ENCODE data around the gene TAPBPL.
"Not testable (repeated sequence)": the region's sequence is repeated elsewhere in the genome, so short reads cannot be mapped to it uniquely, and the experiment has no call there.

TAPBPL gene

DNA sequence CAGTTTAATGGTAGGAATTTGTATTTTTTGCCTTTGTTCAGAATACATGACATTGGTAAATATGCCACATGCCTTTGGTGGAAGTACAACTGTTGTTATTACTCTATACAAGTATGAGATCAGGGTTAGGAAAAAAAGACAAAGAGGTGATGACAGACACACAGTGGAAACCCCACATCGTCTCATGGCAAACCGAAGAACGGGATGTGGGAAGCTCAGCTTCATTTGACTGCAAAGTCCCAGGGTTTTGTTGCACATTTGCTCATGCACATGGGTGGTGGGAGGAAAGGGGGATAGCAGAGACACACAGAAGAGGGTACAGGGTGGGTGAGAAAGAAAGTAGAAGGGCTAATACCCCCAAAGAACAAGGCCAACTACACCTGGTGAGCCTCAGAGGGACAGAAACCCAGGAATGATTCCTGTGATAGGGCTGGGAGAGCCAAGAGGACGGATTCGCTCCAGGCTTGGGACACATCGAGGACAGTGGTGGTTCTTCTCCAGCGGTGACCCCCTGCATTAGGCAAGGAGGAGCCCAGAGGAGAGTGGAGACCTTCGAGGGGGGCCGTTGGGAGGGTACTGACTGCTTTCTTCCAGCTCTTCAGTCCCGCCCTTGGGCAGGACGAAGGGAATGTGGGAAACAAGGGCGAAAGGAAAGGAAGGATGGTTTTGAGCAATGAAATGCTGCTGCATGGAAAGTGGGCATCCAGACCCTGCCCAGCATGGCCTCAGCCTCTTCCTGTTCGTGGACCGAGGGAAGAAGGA lies 10.6 kb downstream of the TAPBPL start:
- Histone ChIP-seq H3K9me3 (peaks cover 13% of the 10 kb centered on the region), H3K36me3 (peaks cover 85% of the 10 kb centered on the region), H3K4me3 (peak overlapping the region; percentile 23), H3K4me2 (peak overlapping the region; percentile 87), H3K4me1 (peaks cover 99% of the 10 kb centered on the region), H4K20me1 (no peaks in the 10 kb centered on the region), H3K27ac (peak overlapping the region; percentile 82), H3K9ac (peak overlapping the region; percentile 52), H3K27me3 (no peaks in the 10 kb centered on the region)
- TF ChIP-seq Cebpa-rat (IDR thresholded peaks at IDR 0.05) = no peak

DNA sequence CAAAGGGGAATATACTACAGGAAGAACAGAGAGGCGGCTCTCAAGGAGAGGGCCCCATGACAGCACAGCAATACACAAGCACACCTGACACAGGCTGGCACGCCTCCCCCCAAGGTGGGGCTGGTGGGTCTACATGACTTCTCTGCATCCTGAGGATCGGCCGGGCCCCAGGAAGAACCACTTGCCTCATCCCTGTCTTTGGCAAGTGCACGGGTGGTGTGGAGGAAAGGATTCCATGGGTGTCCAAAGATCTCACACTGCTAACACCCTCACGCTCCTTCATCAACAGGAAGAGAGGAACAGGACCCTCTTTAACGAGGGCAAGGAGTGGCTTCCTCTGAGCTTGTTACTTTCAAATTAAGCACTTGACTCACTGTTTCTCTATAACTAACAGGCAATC lies 11.4 kb downstream of the TAPBPL start:
- Histone ChIP-seq H4K20me1 (no peaks in the 10 kb centered on the region), H3K9me3 (peaks cover 21% of the 10 kb centered on the region), H3K27me3 (no peaks in the 10 kb centered on the region), H3K36me3 (peaks cover 85% of the 10 kb centered on the region), H3K4me1 (peaks cover 100% of the 10 kb centered on the region), H3K27ac (peak overlapping the region; percentile 82), H3K4me3 (no peak overlapping the region; the same call in 1 of the 2 replicates), H3K9ac (peak overlapping the region; percentile 52), H3K4me2 (peak overlapping the region; percentile 87)
- TF ChIP-seq Cebpa-rat (IDR thresholded peaks at IDR 0.05) = no peak

DNA sequence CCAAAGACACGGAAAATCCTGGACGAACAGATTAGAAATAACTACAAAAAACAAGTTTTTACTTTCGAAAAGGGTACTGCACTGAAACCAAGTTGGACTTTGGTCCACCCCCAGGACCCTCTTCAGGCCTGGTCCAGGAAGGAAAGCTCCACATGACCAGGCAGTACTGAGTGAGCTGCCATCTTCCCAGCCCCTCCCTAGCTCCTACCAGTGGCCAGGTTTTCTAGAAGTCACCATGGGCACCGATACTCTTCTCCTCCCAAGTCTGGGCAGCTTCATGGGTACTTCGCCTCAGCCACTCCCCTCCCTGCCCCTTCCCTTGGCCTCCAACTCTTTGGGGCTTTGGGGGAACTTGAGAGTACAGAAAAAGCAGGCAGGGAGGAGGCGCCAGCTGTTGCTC lies 12.0 kb downstream of the TAPBPL start:
- Histone ChIP-seq H4K20me1 (no peaks in the 10 kb centered on the region), H3K27ac (peak overlapping the region; percentile 82)

DNA sequence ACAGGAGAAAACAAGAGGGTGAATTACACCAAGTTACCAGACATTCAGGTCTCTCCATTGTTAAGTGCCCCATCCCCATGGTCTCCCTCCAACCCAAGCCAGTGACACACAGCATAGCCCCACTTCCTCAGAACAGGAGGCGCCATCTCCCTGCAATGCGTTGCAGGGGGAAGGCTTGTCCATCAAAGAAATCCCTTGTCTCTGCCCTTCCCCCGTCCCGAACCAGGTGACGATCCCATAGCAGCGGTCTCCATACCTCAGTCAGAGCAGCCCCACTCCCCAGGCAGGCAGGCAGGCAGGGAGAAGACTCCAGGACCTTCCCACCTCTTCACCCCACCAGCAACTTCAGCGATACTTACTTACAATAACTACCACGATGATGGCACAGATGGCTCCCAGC lies 12.7 kb downstream of the TAPBPL start:
- Histone ChIP-seq H3K9me3 (peaks cover 26% of the 10 kb centered on the region), H3K4me2 (peak overlapping the region; percentile 87), H3K36me3 (peaks cover 82% of the 10 kb centered on the region), H4K20me1 (peaks cover 4% of the 10 kb centered on the region; the same call in 1 of the 2 replicates), H3K9ac (0 out of 2 replicates have a peak overlapping the region, but pooled peaks have one; percentile 52), H3K27ac (peak overlapping the region; percentile 82), H3K4me1 (peaks cover 100% of the 10 kb centered on the region), H3K4me3 (no peak overlapping the region), H3K27me3 (no peaks in the 10 kb centered on the region)
- TF ChIP-seq Cebpa-rat (IDR thresholded peaks at IDR 0.05) = no peak

More for the DNA sequence above, 12.0 kb downstream of the TAPBPL start:
- Histone ChIP-seq H3K4me1 (peaks cover 100% of the 10 kb centered on the region), H3K9ac (peak overlapping the region; percentile 52), H3K27me3 (no peaks in the 10 kb centered on the region), H3K4me2 (peak overlapping the region; percentile 87), H3K9me3 (peaks cover 26% of the 10 kb centered on the region), H3K36me3 (peaks cover 85% of the 10 kb centered on the region), H3K4me3 (no peak overlapping the region)
- no peak for TF ChIP-seq Cebpa-rat (IDR thresholded peaks at IDR 0.05)

DNA sequence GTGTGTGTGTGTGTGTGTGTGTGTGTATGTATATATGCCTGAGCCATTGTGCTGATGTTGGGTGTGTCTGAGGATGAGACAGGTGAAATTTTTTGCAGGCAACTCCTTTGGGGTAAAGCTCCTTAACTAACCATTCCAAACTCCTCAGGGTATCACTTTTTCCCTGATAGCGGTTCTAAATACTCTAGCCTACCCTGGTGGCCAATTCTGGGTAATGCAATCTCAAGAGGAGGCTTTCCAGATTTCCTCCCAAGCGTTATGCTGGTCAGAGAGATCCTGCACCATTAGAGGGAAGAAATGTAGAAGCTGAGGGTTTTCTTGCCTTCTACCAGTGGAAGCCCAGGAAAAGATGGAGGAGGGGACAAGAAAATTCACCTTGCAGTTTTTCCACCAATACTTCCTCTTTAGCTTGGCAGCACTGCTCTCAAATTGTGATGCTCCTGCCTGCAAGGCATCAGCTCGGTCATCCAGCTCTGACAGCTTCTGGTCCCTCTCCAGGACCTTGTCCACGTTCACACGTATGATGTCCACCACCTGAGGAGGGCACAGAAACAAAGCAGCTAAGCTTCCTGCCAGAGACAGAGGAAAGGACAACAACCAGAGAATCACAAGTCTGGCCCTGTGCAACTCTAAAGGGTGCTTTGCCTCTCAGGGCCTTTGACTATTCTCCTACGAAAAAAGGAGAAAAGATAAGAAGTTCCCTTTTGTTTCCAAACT lies 13.8 kb downstream of the TAPBPL start:
- H4K20me1 ChIP-seq = peaks cover 8% of the 10 kb centered on the region; the same call in 1 of the 2 replicates
- peaks cover 93% of the 10 kb centered on the region for H3K4me1 ChIP-seq
- 0 out of 2 replicates have a peak overlapping the region, but pooled peaks have one; percentile 91 for H3K4me3 ChIP-seq
- H3K9me3 ChIP-seq = peaks cover 26% of the 10 kb centered on the region
- no peak overlapping the region for H3K9ac ChIP-seq
- no peaks in the 10 kb centered on the region for H3K27me3 ChIP-seq
- H3K4me2 ChIP-seq = peak overlapping the region; percentile 98
- H3K36me3 ChIP-seq = peaks cover 71% of the 10 kb centered on the region
- no peak for TF ChIP-seq Cebpa-rat (IDR thresholded peaks at IDR 0.05)
- peak overlapping the region; percentile 55 for H3K27ac ChIP-seq

DNA sequence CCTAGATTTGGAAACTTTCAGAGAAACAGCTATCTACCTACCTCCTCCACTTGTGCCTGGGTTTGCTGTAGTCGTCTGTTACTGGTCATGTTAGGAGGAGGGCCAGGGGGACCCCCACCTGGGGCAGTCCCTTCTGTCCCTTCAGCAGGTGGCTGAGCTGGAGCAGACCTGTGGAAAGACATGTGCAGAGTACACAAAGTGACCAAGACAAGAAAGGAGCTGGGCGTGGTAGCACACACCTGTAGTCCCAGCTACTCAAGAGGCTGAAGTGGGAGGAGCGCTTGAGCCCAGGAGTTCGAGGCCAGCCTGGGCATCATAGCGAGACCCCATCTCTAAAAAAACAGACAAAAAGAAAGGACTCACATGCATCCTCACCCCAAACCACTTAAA lies 14.3 kb downstream of the TAPBPL start:
- Histone ChIP-seq H3K4me3 (peak overlapping the region; percentile 91; the same call in 1 of the 2 replicates), H3K9me3 (peaks cover 26% of the 10 kb centered on the region), H3K27me3 (no peaks in the 10 kb centered on the region), H3K4me1 (peaks cover 89% of the 10 kb centered on the region), H3K9ac (no peak overlapping the region), H3K36me3 (peaks cover 69% of the 10 kb centered on the region), H3K27ac (peak overlapping the region; percentile 55), H3K4me2 (peak overlapping the region; percentile 98), H4K20me1 (peaks cover 8% of the 10 kb centered on the region; the same call in 1 of the 2 replicates)
- no peak for TF ChIP-seq Cebpa-rat (IDR thresholded peaks at IDR 0.05)

DNA sequence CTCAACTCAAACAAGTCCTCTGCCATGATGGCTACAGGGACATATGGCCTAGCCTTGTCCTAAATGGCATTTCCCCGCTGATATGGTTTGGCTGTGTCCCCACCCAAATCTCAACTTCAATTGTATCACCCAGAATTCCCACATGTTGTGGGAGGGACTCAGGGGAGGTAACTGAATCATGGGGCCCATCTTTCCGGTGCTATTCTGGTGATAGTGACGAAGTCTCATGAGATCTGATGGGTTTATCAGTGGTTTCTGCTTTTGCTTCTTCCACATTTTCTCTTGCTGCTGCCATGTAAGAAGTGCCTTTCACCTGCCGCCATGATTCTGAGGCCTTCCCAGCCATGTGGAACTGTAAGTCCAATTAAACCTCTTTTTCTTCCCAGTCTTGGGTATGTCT lies 14.9 kb downstream of the TAPBPL start:
- Histone ChIP-seq H3K4me1 (peaks cover 89% of the 10 kb centered on the region), H3K27ac (peak overlapping the region; percentile 55), H3K9me3 (peaks cover 26% of the 10 kb centered on the region), H3K4me3 (peak overlapping the region; percentile 91), H3K4me2 (peak overlapping the region; percentile 98), H3K36me3 (peaks cover 69% of the 10 kb centered on the region)
- H3K27me3 ChIP-seq, H4K20me1 ChIP-seq, H3K9ac ChIP-seq: not testable (repeated sequence)

DNA sequence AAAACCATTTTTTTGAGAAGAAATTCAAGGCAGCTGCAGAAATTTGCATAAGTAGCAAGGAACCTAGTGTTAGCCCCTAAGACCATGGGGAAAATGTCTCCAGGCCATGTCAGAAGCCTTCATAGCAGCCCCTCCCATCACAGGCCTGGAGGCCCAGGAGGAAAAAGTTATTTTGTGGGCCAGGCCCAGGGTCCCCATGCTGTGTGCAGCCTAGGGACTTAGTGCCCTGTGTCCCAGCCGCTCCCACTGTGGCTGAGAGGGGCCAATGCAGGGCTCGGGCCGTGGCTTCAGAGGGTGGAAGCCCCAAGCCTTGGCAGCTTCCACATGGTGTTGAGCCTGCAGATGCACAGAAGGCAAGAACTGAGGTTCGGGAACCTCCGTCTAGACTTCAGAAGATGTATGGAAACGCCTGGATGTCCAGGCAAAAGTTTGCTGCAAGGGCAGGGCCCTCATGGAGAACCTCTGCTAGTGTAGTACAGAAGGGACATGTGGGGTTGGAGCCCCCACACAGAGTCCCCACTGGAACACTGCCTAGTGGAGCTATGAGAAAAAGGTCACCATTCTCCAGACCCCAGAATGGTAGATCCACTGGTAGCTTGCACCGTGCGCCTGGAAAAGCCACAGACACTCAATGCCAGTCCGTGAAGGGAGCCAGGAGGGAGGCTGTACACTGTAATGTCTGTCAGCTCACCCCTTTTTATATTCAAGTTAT lies 15.9 kb downstream of the TAPBPL start:
- 0 out of 2 replicates have a peak overlapping the region, but pooled peaks have one; percentile 22 for H3K27ac ChIP-seq
- H3K36me3 ChIP-seq = peaks cover 62% of the 10 kb centered on the region
- peak overlapping the region; percentile 98 for H3K4me2 ChIP-seq
- H3K27me3 ChIP-seq, H3K9ac ChIP-seq, H4K20me1 ChIP-seq: not testable (repeated sequence)
- H3K4me1 ChIP-seq = peaks cover 82% of the 10 kb centered on the region
- H3K4me3 ChIP-seq = peak overlapping the region; percentile 91
- H3K9me3 ChIP-seq = peaks cover 26% of the 10 kb centered on the region

DNA sequence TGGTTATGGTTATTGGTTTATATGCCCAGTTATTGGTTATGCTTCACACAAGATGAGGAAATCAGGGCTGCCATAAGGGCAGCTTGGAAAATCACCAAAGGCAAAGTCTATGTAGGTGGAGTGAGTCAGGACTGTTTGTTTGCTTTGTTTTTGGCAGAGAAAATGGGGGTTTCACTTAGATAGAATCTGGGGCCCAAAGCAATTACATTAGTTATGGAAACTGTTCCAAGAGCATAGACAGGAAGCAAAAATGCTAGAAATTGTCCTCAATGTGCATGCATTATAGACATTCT lies 16.4 kb downstream of the TAPBPL start:
- Histone ChIP-seq H3K9me3 (peaks cover 26% of the 10 kb centered on the region), H3K4me3 (peak overlapping the region; percentile 91), H3K36me3 (peaks cover 57% of the 10 kb centered on the region), H3K9ac (no peak overlapping the region), H3K27me3 (no peaks in the 10 kb centered on the region), H3K27ac (no peak overlapping the region), H3K4me1 (peaks cover 77% of the 10 kb centered on the region), H3K4me2 (peak overlapping the region; percentile 98), H4K20me1 (peaks cover 8% of the 10 kb centered on the region; the same call in 1 of the 2 replicates)
- TF ChIP-seq Cebpa-rat (IDR thresholded peaks at IDR 0.05) = no peak
